ENCODE results near the gene CLSTN1. TPM values are rescaled to one million over a fixed set of nuclear protein-coding genes. Genes with fewer than 3 reads are reported as not detected.

The CLSTN1 gene
- total and polyA plus RNA-seq, 5 donors from 2014 or later = 19.2 to 106 (median 22.7) TPM

DNA sequence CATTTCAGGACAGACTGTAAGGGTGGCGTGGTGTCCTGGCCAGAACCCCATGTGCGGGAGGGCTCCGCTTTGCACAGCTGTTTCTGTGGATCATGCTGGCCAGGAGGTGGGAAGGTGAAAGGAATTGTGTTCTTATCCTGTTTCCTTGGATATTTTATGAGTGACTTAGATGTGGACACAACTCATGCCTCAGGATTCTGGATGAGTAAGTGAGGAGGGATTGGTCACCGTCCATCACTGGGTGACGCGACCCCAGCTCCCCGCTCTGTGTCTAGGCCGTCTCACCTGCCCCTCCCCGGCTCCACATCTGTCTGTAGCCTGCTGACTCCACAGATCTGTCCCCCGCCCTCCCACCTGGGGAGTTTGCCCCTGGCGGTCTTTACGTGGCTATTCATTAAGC lies 123.4 kb downstream of the CLSTN1 start:
- Mint-ChIP-seq H3K36me3 (peaks cover 30% of the 10 kb centered on the region), H3K4me3 (peak overlapping the region in 3 of 4 donors; percentile 15 to 61 (median 38)), H3K9me3 (peaks cover 0 to 3% (median 0%) of the 10 kb centered on the region in 7 donors), H3K27ac (peak overlapping the region in 2 of 3 donors; percentile 39 to 73), H3K4me1 (peaks cover 12 to 69% (median 48%) of the 10 kb centered on the region in 4 donors), H3K27me3 (peaks cover 4% of the 10 kb centered on the region)
- ATAC-seq (ENCODE audit: low read depth in 2 of 2) (no peak), DNase-seq (no peak)
- Histone ChIP-seq H3K27me3 (ENCODE audit: control insufficient read depth, insufficient read depth, low read length) (no peaks in the 10 kb centered on the region), H3K27ac (ENCODE audit: insufficient read depth, low read length, poor library complexity, severe bottlenecking) (no peak overlapping the region), H3K4me1 (ENCODE audit: control insufficient read depth, insufficient read depth, low read length, poor library complexity, severe bottlenecking) (peaks cover 31% of the 10 kb centered on the region), H3K4me3 (ENCODE audit: low read depth, low read length) (no peak overlapping the region), H3K36me3 (ENCODE audit: control insufficient read depth, insufficient read depth, low read length) (peaks cover 29% of the 10 kb centered on the region), H3K9me3 (ENCODE audit: control insufficient read depth in 2 of 2, low read length in 2 of 2) (no peaks in the 10 kb centered on the region)

DNA sequence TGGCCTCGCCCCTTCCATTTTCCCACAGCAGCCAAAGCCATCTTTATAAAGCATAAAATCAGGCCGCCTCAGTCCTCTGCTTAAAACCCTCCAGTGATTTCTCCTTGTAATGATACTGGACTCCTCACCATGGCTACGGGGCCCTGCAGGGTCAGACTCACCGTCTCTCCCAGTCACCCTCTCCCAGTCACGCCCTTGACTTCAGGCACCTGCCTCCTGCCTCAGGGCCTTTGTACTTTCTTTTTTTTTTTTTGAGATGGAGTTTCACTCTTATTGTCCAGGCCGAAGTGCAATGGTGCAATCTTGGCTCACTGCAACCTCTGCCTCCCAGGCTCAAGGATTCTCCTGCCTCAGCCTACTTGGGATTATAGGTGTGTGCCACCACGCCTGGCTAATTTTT lies 124.4 kb downstream of the CLSTN1 start:
- H3K9me3 ChIP-seq (ENCODE audit: control insufficient read depth in 2 of 2, low read length in 2 of 2) = no peaks in the 10 kb centered on the region
- no peak overlapping the region for H3K4me3 ChIP-seq (ENCODE audit: low read depth, low read length)
- peaks cover 0 to 3% (median 0%) of the 10 kb centered on the region in 7 donors for H3K9me3 Mint-ChIP-seq
- peaks cover 37% of the 10 kb centered on the region for H3K36me3 Mint-ChIP-seq
- peaks cover 21% of the 10 kb centered on the region for H3K4me1 ChIP-seq (ENCODE audit: control insufficient read depth, insufficient read depth, low read length, poor library complexity, severe bottlenecking)
- H3K36me3 ChIP-seq (ENCODE audit: control insufficient read depth, insufficient read depth, low read length) = peaks cover 32% of the 10 kb centered on the region
- H3K4me1 Mint-ChIP-seq = peaks cover 13 to 69% (median 46%) of the 10 kb centered on the region in 4 donors
- peak overlapping the region in 1 of 4 donors; percentile 38 for H3K4me3 Mint-ChIP-seq
- peaks cover under 1% of the 10 kb centered on the region for H3K27me3 Mint-ChIP-seq
- no peak overlapping the region for H3K27ac ChIP-seq (ENCODE audit: insufficient read depth, low read length, poor library complexity, severe bottlenecking)
- no peak for DNase-seq
- H3K27me3 ChIP-seq (ENCODE audit: control insufficient read depth, insufficient read depth, low read length) = no peaks in the 10 kb centered on the region
- peak overlapping the region in 2 of 3 donors; percentile 39 to 89 for H3K27ac Mint-ChIP-seq
- no peak for ATAC-seq (ENCODE audit: low read depth in 2 of 2)

GRCh38 chr1:9696793-9697192 lies 127.0 kb downstream of the CLSTN1 start:
- DNase-seq (no peak), ATAC-seq (ENCODE audit: low read depth in 2 of 2) (no peak)
- H3K27ac ChIP-seq (ENCODE audit: insufficient read depth, low read length, poor library complexity, severe bottlenecking) = peak overlapping the region; percentile 47
- H3K27me3 Mint-ChIP-seq = no peaks in the 10 kb centered on the region
- peaks cover 36% of the 10 kb centered on the region for H3K36me3 Mint-ChIP-seq
- H3K36me3 ChIP-seq (ENCODE audit: control insufficient read depth, insufficient read depth, low read length) = peaks cover 52% of the 10 kb centered on the region
- peaks cover 7% of the 10 kb centered on the region for H3K4me1 ChIP-seq (ENCODE audit: control insufficient read depth, insufficient read depth, low read length, poor library complexity, severe bottlenecking)
- peak overlapping the region in 1 of 3 donors; percentile 47 for H3K27ac Mint-ChIP-seq
- H3K4me3 ChIP-seq (ENCODE audit: low read depth, low read length) = no peak overlapping the region
- H3K9me3 ChIP-seq (ENCODE audit: control insufficient read depth in 2 of 2, low read length in 2 of 2) = no peaks in the 10 kb centered on the region
- peaks cover 7 to 64% (median 31%) of the 10 kb centered on the region in 4 donors for H3K4me1 Mint-ChIP-seq
- H3K4me3 Mint-ChIP-seq = no peak overlapping the region
- no peaks in the 10 kb centered on the region for H3K27me3 ChIP-seq (ENCODE audit: control insufficient read depth, insufficient read depth, low read length)
- H3K9me3 Mint-ChIP-seq = no peaks in the 10 kb centered on the region

DNA sequence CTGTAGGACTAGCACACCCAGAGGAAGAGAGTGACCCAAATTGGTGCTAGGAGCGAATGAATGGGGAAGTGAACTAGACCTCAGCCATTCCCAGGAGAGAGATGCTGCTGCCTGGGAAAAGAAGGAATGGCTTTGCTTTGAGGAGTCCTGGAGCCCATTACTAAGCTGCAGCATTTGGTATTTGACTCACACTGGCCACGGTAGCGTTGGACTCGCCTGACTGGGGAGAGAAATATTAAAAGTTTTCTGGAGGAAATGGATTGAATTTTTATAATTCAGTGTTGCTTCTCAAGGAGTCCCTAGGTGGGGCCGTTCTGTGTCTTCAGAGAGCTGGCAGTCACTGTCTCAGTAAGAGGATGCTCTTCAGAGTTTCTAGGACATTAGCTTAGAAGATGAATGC lies 132.1 kb downstream of the CLSTN1 start:
- Mint-ChIP-seq H3K36me3 (peaks cover 26% of the 10 kb centered on the region), H3K9me3 (no peaks in the 10 kb centered on the region), H3K27me3 (no peaks in the 10 kb centered on the region), H3K4me1 (peaks cover 15 to 74% (median 28%) of the 10 kb centered on the region in 4 donors), H3K4me3 (peak overlapping the region; percentile 56 to 91 (median 89)), H3K27ac (peak overlapping the region; percentile 20 to 95 (median 38))
- ATAC-seq (ENCODE audit: low read depth in 2 of 2) (no peak), DNase-seq (peak in 1 of 3 donors; percentile 24)
- peak overlapping the region; percentile 44 for H3K27ac ChIP-seq (ENCODE audit: insufficient read depth, low read length, poor library complexity, severe bottlenecking)
- H3K36me3 ChIP-seq (ENCODE audit: control insufficient read depth, insufficient read depth, low read length) = peaks cover 28% of the 10 kb centered on the region
- H3K4me3 ChIP-seq (ENCODE audit: low read depth, low read length) = no peak overlapping the region
- H3K27me3 ChIP-seq (ENCODE audit: control insufficient read depth, insufficient read depth, low read length) = no peaks in the 10 kb centered on the region
- no peaks in the 10 kb centered on the region for H3K9me3 ChIP-seq (ENCODE audit: control insufficient read depth in 2 of 2, low read length in 2 of 2)
- peaks cover 49% of the 10 kb centered on the region for H3K4me1 ChIP-seq (ENCODE audit: control insufficient read depth, insufficient read depth, low read length, poor library complexity, severe bottlenecking)

GRCh38 chr1:9691108-9691445 lies 132.7 kb downstream of the CLSTN1 start:
- H3K27ac ChIP-seq (ENCODE audit: insufficient read depth, low read length, poor library complexity, severe bottlenecking) = peak overlapping the region; percentile 44
- peak overlapping the region; percentile 18 for H3K4me3 ChIP-seq (ENCODE audit: low read depth, low read length)
- no peaks in the 10 kb centered on the region for H3K27me3 ChIP-seq (ENCODE audit: control insufficient read depth, insufficient read depth, low read length)
- Mint-ChIP-seq H3K4me1 (peaks cover 20 to 77% (median 32%) of the 10 kb centered on the region in 4 donors), H3K9me3 (no peaks in the 10 kb centered on the region), H3K36me3 (peaks cover 26% of the 10 kb centered on the region), H3K27ac (peak overlapping the region; percentile 23 to 95 (median 82)), H3K4me3 (peak overlapping the region; percentile 56 to 91 (median 89)), H3K27me3 (no peaks in the 10 kb centered on the region)
- no peak for ATAC-seq (ENCODE audit: low read depth in 2 of 2)
- H3K9me3 ChIP-seq (ENCODE audit: control insufficient read depth in 2 of 2, low read length in 2 of 2) = no peaks in the 10 kb centered on the region
- no peak for DNase-seq
- peaks cover 28% of the 10 kb centered on the region for H3K36me3 ChIP-seq (ENCODE audit: control insufficient read depth, insufficient read depth, low read length)
- H3K4me1 ChIP-seq (ENCODE audit: control insufficient read depth, insufficient read depth, low read length, poor library complexity, severe bottlenecking) = peaks cover 55% of the 10 kb centered on the region

GRCh38 chr1:9690440-9691107 lies 133.2 kb downstream of the CLSTN1 start:
- Histone ChIP-seq H3K36me3 (ENCODE audit: control insufficient read depth, insufficient read depth, low read length) (peaks cover 28% of the 10 kb centered on the region), H3K9me3 (ENCODE audit: control insufficient read depth in 2 of 2, low read length in 2 of 2) (no peaks in the 10 kb centered on the region), H3K27ac (ENCODE audit: insufficient read depth, low read length, poor library complexity, severe bottlenecking) (peak overlapping the region; percentile 47), H3K4me1 (ENCODE audit: control insufficient read depth, insufficient read depth, low read length, poor library complexity, severe bottlenecking) (peaks cover 58% of the 10 kb centered on the region), H3K27me3 (ENCODE audit: control insufficient read depth, insufficient read depth, low read length) (no peaks in the 10 kb centered on the region), H3K4me3 (ENCODE audit: low read depth, low read length) (peak overlapping the region; percentile 63)
- no peaks in the 10 kb centered on the region for H3K9me3 Mint-ChIP-seq
- DNase-seq (no peak), ATAC-seq (ENCODE audit: low read depth in 2 of 2) (no peak)
- peak overlapping the region; percentile 67 to 95 (median 92) for H3K27ac Mint-ChIP-seq
- peak overlapping the region; percentile 40 to 91 (median 89) for H3K4me3 Mint-ChIP-seq
- peaks cover 25 to 82% (median 37%) of the 10 kb centered on the region in 4 donors for H3K4me1 Mint-ChIP-seq
- H3K36me3 Mint-ChIP-seq = peaks cover 26% of the 10 kb centered on the region
- no peaks in the 10 kb centered on the region for H3K27me3 Mint-ChIP-seq

DNA sequence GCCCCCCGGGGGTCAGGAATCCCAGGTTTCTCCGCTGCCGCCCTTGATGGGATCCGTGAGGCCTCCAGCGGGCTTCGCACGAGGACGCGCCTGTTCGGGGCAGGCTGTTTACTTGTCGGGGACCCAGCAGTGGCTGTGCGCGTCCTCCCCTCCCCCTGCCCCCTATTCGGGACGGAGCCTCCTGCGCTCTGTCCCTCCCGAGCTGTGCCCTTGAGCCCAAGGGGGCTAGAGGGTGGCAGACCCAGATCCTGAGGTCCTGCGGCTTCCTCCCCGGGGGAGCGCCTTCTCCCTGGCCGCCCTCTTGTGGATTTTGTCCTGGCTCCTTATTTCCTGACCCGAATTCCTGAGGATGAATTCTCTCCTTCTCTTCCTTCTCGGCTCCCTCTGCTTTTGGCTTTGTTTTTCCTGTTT lies 133.8 kb downstream of the CLSTN1 start:
- peak overlapping the region; percentile 87 to 91 (median 89) for H3K4me3 Mint-ChIP-seq
- Histone ChIP-seq H3K36me3 (ENCODE audit: control insufficient read depth, insufficient read depth, low read length) (peaks cover 28% of the 10 kb centered on the region), H3K27me3 (ENCODE audit: control insufficient read depth, insufficient read depth, low read length) (no peaks in the 10 kb centered on the region), H3K4me3 (ENCODE audit: low read depth, low read length) (peak overlapping the region; percentile 63), H3K4me1 (ENCODE audit: control insufficient read depth, insufficient read depth, low read length, poor library complexity, severe bottlenecking) (peaks cover 62% of the 10 kb centered on the region), H3K9me3 (ENCODE audit: control insufficient read depth in 2 of 2, low read length in 2 of 2) (no peaks in the 10 kb centered on the region), H3K27ac (ENCODE audit: insufficient read depth, low read length, poor library complexity, severe bottlenecking) (peak overlapping the region; percentile 47)
- no peaks in the 10 kb centered on the region for H3K9me3 Mint-ChIP-seq
- H3K27ac Mint-ChIP-seq = peak overlapping the region; percentile 71 to 95 (median 92)
- H3K36me3 Mint-ChIP-seq = peaks cover 21% of the 10 kb centered on the region
- DNase-seq (peak in 1 of 3 donors; percentile 16), ATAC-seq (ENCODE audit: low read depth in 2 of 2) (no peak)
- peaks cover 20 to 79% (median 33%) of the 10 kb centered on the region in 4 donors for H3K4me1 Mint-ChIP-seq
- no peaks in the 10 kb centered on the region for H3K27me3 Mint-ChIP-seq

Data from CD4-positive, CD25-positive, alpha-beta regulatory T cell (primary cell).